Rectal smooth muscle tissue (tissue), 1 donor: ENCODE measurements around the gene EFTUD2.
"Not testable (repeated sequence)": the region's sequence is repeated elsewhere in the genome, so short reads cannot be mapped to it uniquely, and the experiment has no call there.

Source experiments
- H3K27ac ChIP-seq: one replicate; pipeline ENCODE4 v1.7.0; 2013; ENCODE audit warnings: low read depth, low read length, inconsistent platforms
- H3K27me3 ChIP-seq: one replicate; pipeline ENCODE4 v1.7.0; 2013; ENCODE audit warnings: low read length; ENCODE audit not compliant: control insufficient read depth, insufficient read depth
- H3K36me3 ChIP-seq: one replicate; pipeline ENCODE4 v1.7.0; 2013; ENCODE audit warnings: low read length; ENCODE audit not compliant: control insufficient read depth, insufficient read depth
- H3K4me1 ChIP-seq: one replicate; pipeline ENCODE4 v1.7.0; 2013; ENCODE audit warnings: low read length; ENCODE audit not compliant: control insufficient read depth, insufficient read depth
- H3K4me3 ChIP-seq: one replicate; pipeline ENCODE4 v1.7.0; 2013; ENCODE audit warnings: low read length
- H3K9ac ChIP-seq: one replicate; pipeline ENCODE4 v1.7.0; 2013; ENCODE audit warnings: low read length

EFTUD2 gene

GRCh38 chr17:44840936-44841335 lies 58.3 kb downstream of the EFTUD2 start:
- Histone ChIP-seq H3K27ac (no peak overlapping the region), H3K36me3 (no peaks in the 10 kb centered on the region), H3K4me3 (no peak overlapping the region), H3K9ac (no peak overlapping the region), H3K4me1 (peaks cover 22% of the 10 kb centered on the region), H3K27me3 (no peaks in the 10 kb centered on the region)

- no peak overlapping the region for H3K9ac ChIP-seq
- H3K36me3 ChIP-seq: no peaks in the 10 kb centered on the region
- no peaks in the 10 kb centered on the region for H3K27me3 ChIP-seq
- no peak overlapping the region for H3K4me3 ChIP-seq
- no peak overlapping the region for H3K27ac ChIP-seq
- H3K4me1 ChIP-seq: peaks cover 22% of the 10 kb centered on the region
Observed at GRCh38 chr17:44840274-44840673, 59.0 kb downstream of the EFTUD2 start.

DNA sequence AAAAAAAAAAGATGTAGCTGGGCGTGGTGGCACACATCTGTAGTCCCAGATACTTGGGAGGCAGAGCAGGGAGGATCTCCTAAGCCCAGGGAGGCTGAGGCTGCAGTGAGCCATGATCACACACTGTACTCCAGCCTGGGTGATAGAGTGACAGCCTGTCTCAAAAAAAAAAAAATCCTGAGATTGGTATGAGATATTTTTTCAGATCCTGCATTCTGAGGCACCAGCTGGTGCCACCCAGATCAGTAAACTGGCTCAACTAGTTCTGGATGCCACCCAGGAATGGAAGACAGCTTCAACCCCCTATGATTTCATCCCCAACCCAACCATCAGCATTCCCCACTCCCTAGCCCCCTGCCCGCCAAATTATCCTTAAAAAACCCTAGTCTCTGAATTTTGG lies 62.0 kb downstream of the EFTUD2 start:
- Histone ChIP-seq H3K9ac (no peak overlapping the region), H3K27ac (no peak overlapping the region), H3K36me3 (no peaks in the 10 kb centered on the region), H3K4me1 (no peaks in the 10 kb centered on the region), H3K4me3 (no peak overlapping the region), H3K27me3 (no peaks in the 10 kb centered on the region)

DNA sequence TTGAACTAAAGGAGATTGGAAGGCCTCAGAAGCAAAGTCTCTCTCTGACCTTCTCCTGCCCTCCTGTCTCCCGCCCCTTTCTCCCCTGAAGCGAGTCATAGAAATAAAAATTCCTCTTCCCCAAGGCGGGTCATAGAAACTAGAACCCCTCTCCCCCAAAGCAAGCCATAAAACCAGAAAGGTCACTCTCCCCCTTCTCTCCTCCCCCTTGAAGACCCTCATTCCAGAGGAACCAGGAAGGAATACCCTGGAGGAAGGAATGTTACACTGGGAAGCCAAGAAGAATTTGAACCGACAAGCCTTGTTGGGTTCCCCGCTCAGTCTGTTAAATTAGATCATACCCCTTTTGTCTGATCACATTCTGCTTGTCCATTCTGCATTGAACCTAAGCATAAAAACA lies 66.4 kb downstream of the EFTUD2 start:
- Histone ChIP-seq H3K36me3 (no peaks in the 10 kb centered on the region), H3K9ac (no peak overlapping the region), H3K27me3 (peaks cover 3% of the 10 kb centered on the region), H3K27ac (no peak overlapping the region), H3K4me3 (no peak overlapping the region), H3K4me1 (no peaks in the 10 kb centered on the region)

DNA sequence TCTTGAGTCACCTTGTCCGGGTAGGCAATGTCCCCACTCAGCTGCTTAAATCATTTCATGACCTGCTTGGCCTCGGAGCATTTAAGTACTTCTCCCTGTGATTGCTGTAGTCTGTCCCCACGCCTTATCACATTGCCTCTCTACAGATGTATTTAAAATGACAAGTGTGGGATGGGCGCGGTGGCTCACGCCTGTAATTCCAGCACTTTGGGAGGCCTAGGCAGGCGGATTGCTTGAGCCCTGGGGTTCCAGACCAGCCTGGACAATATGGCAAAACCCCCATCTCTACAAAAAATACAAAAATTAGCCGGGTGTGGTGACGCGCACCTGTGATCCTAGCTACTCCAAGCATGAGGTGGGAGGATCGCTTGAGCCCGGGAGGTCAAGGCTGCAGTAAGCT lies 67.9 kb downstream of the EFTUD2 start:
- no peaks in the 10 kb centered on the region for H3K4me1 ChIP-seq
- peaks cover 3% of the 10 kb centered on the region for H3K27me3 ChIP-seq
- no peak overlapping the region for H3K27ac ChIP-seq
- H3K36me3 ChIP-seq: no peaks in the 10 kb centered on the region
- H3K9ac ChIP-seq: no peak overlapping the region
- H3K4me3 ChIP-seq: no peak overlapping the region

DNA sequence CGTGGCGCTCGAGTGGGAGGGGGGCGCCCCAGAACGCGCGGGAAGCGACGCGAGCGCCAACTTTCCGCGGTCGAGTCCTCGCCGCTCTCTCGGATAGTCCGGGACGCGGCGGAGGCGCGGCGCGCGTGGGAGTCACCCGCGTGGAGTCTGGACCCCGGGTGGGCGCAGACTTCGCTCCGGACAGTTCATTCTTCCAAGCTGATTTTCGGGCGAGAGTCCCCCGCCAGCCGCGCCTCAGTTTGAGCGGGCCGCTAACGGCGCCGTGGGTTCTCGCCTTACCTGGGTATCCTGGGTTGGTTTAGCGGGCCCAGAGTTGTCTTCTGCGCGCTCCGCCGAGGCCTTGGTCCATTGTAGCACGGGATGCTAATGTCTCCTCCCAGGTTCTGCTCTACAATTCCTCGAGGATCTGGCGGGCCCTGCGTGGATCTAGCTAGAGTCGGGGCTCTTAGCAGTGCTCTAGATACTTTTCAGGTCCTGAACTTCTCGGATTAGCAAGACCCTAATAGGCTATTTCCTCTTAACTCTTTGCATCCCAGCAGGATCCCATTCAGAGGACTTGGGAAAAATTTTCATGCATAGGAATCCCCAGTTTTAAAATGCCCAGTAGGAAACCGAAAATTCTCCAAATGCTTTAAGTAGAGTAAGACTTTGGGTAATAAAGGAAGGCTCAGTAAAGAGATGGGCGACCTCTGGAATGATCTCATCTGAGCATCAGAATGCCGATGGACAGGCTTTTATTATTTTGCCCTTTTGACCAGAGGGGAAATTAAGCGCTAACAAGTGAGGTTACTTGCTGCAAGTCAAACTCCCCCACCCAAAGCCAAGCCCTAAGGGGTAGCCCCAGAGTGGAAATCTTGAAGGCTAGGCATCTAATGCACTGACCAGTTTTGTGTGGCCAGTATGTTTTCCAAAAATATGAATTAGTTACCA lies 68.6 kb downstream of the EFTUD2 start:
- Histone ChIP-seq H3K4me1 (no peaks in the 10 kb centered on the region), H3K27me3 (peaks cover 3% of the 10 kb centered on the region), H3K9ac (no peak overlapping the region)

DNA sequence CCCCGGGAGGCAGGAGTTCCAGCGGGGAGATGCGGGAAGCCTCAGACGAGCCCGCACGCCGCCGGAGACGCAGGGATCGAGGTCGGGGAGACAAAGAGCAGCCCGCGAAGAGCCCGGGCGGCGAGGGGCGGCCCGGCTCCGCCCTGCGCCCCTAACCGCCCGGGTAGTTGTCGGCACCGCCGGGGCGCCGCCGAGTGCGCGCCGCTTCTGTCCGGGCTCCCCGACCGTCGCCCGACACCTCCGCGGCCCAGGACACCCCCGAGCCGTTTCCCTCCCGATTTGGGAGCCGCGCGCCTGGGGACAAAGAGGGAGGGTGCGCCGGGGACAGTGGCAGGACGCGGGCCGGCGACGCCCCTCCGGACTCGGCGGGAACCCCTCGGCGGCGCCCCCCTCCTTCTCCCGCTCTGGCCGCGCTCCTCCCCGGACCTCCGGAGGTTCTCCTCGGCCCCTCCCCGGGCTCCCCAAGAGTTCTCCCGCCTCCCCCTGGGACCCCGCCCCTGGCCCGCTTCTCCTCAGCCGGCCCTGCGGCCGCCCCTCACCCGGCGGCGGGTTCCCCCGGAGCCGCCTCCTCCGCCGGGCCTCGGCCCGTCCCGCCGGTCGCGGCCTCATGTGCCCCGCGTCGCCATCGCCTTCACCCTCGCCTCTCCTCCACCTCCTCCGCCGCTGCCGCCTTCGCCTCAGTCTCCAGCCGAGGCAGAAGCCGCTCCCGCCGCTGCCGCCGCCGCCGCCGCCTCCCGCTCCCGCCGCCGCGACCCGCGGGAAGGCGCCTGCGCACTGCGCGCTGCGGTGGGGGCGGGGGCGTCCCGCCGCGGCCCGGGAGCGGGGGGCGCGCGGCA lies 69.5 kb downstream of the EFTUD2 start, which contains the start of gene GJC1:
Gene GJC1 (minus strand): TSS at position 765 of the 836 bp plus-strand sequence. CDS start 24,470 bp downstream, outside the sequence.
- Histone ChIP-seq H3K4me3 (peak within 1 kb of the TSS; percentile 66), H3K27me3 (peaks cover 3% of the 10 kb centered on the region), H3K27ac (peak within 1 kb of the TSS; percentile 94), H3K36me3 (no peaks in the 10 kb centered on the region), H3K9ac (peak within 1 kb of the TSS; percentile 77), H3K4me1 (no peaks in the 10 kb centered on the region)

More for the DNA sequence above, 68.6 kb downstream of the EFTUD2 start:
- H3K36me3 ChIP-seq: no peaks in the 10 kb centered on the region
- H3K4me3 ChIP-seq: peak overlapping the region; percentile 61
- peak overlapping the region; percentile 94 for H3K27ac ChIP-seq

DNA sequence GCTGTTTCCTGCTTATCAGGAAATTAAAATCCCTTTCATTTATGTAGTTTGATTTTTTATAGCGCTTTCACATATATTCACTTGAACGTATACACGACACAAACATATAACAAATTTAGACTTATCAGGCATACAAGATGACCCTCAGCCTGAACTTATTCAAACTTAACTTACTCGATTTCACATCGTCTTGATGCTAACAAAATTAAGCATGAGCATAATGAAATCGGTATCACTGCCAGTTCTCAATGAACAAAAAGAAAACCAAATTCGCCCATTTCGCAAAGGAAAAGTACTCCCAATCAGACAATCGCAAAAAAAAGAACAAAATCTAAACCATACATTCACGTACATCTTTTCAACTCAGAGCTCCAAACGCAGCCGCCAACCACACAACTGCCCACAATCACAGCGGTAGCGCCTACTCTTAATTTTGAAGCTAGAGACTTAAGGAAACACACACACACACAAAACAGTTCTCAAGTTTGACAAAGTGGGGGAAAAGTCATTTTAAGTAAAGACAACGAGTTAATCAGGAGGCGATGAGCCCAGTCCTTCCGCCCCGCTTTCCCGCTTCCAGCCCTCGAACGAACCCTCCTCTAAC lies 70.2 kb downstream of the EFTUD2 start:
- Histone ChIP-seq H3K4me3 (peak overlapping the region; percentile 66), H3K36me3 (no peaks in the 10 kb centered on the region), H3K27ac (peak overlapping the region; percentile 94), H3K4me1 (no peaks in the 10 kb centered on the region), H3K9ac (peak overlapping the region; percentile 77), H3K27me3 (peaks cover 3% of the 10 kb centered on the region)

- Histone ChIP-seq H3K4me3 (peak overlapping the region; percentile 66), H3K4me1 (peaks cover 2% of the 10 kb centered on the region), H3K36me3 (no peaks in the 10 kb centered on the region), H3K27ac (peak overlapping the region; percentile 94), H3K9ac (no peak overlapping the region), H3K27me3 (peaks cover 3% of the 10 kb centered on the region)
Observed at GRCh38 chr17:44827863-44828262, 71.4 kb downstream of the EFTUD2 start.

GRCh38 chr17:44826123-44826790 lies 73.0 kb downstream of the EFTUD2 start:
- Histone ChIP-seq H3K9ac (no peak overlapping the region), H3K27me3 (peaks cover 3% of the 10 kb centered on the region), H3K4me3 (no peak overlapping the region), H3K27ac (peak overlapping the region; percentile 66), H3K4me1 (peaks cover 7% of the 10 kb centered on the region), H3K36me3 (no peaks in the 10 kb centered on the region)

DNA sequence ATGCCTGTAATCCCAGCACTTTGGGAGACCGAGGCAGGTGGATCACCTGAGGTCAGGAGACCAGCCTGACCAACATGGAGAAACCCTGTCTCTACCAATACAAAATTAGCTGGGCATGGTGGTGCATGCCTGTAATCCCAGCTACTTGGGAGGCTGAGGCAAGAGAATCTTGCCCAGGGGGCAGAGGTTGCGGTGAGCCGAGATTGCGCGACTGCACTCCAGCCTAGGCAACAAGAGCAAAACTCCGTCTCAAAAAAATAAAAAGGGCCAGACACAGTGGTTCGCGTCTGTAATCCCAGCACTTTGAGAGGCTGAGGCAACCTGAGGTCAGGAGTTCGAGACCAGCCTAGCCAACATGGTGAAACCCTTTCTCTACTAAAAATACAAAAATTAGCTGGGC lies 74.0 kb downstream of the EFTUD2 start:
- Histone ChIP-seq H3K4me1 (peaks cover 12% of the 10 kb centered on the region), H3K27ac (peak overlapping the region; percentile 66)
- not testable (repeated sequence) for H3K9ac ChIP-seq, H3K27me3 ChIP-seq, H3K36me3 ChIP-seq, H3K4me3 ChIP-seq
